H9 (cell line): ENCODE results near the gene MARS1. TPM values are rescaled to one million over a fixed set of nuclear protein-coding genes. Genes with fewer than 3 reads are reported as not detected.
A peak's percentile ranks its signal among the peaks of the same experiment; 100 is the strongest.

Source experiments
- DNase-seq: peaks from one replicate; pipeline ENCODE4 v3.0.0-alpha.2; 2017
- H2AFZ ChIP-seq: one replicate; pipeline ENCODE4 v1.6.1; 2013; ENCODE audit warnings: mild to moderate bottlenecking, low read length, control low read depth, moderate library complexity
- H2AK5ac ChIP-seq: 2 replicates; pipeline ENCODE4 v1.6.1; 2013; ENCODE audit warnings: low read length, control low read depth, mixed read lengths; ENCODE audit not compliant: insufficient read length
- H2BK120ac ChIP-seq: one replicate; pipeline ENCODE4 v1.6.1; 2013; ENCODE audit warnings: low read depth, mild to moderate bottlenecking, low read length, control low read depth, inconsistent platforms; ENCODE audit not compliant: poor library complexity, severe bottlenecking
- H2BK12ac ChIP-seq: 2 replicates; pipeline ENCODE4 v1.6.1; 2013; ENCODE audit warnings: low read length, control low read depth, mixed read lengths, low read depth; ENCODE audit not compliant: insufficient read length
- H2BK15ac ChIP-seq: 2 replicates; pipeline ENCODE4 v1.6.1; 2013; ENCODE audit warnings: low read depth, low read length, control low read depth
- H2BK20ac ChIP-seq: one replicate; pipeline ENCODE4 v1.6.1; 2013; ENCODE audit warnings: low read depth, mild to moderate bottlenecking, low read length, control low read depth, inconsistent platforms; ENCODE audit not compliant: poor library complexity, severe bottlenecking
- H2BK5ac ChIP-seq: 2 replicates; pipeline ENCODE4 v1.6.1; 2013; ENCODE audit warnings: low read length, control low read depth, mixed read lengths; ENCODE audit not compliant: insufficient read length
- H3K14ac ChIP-seq: 2 replicates; pipeline ENCODE4 v1.6.1; 2013; ENCODE audit warnings: low read length, control low read depth; ENCODE audit not compliant: insufficient read depth
- H3K18ac ChIP-seq: 2 replicates; pipeline ENCODE4 v1.6.1; 2013; ENCODE audit warnings: low read depth, mild to moderate bottlenecking, mixed read lengths, low read length, control low read depth; ENCODE audit not compliant: insufficient read length
- H3K23ac ChIP-seq: 2 replicates; pipeline ENCODE4 v1.6.1; 2013; ENCODE audit warnings: low read length, control low read depth, mixed read lengths, low read depth; ENCODE audit not compliant: insufficient read length
- H3K23me2 ChIP-seq: 2 replicates; pipeline ENCODE4 v1.6.1; 2013; ENCODE audit warnings: low read depth, mild to moderate bottlenecking, mixed read lengths, low read length, control low read depth; ENCODE audit not compliant: insufficient read length, poor library complexity, severe bottlenecking
- H3K27ac ChIP-seq: 2 replicates; pipeline ENCODE4 v1.5.1; 2013; ENCODE audit warnings: low read length, control low read depth, mixed read lengths, low read depth; ENCODE audit not compliant: insufficient read length
- H3K27me3 ChIP-seq: 2 replicates; pipeline ENCODE4 v1.6.1; 2013; ENCODE audit warnings: low read length, control low read depth, inconsistent platforms; ENCODE audit not compliant: insufficient read depth
- H3K4ac ChIP-seq: 2 replicates; pipeline ENCODE4 v1.6.1; 2013; ENCODE audit warnings: low read depth, mild to moderate bottlenecking, control low read depth, inconsistent platforms, low read length, moderate library complexity
- H3K4me1 ChIP-seq: 2 replicates; pipeline ENCODE4 v1.6.1; 2013; ENCODE audit warnings: low read length, control low read depth, inconsistent platforms; ENCODE audit not compliant: insufficient read depth
- H3K4me2 ChIP-seq: 2 replicates; pipeline ENCODE4 v1.6.1; 2013; ENCODE audit warnings: low read length, control low read depth, mixed read lengths; ENCODE audit not compliant: insufficient read length, insufficient read depth
- H3K56ac ChIP-seq: 2 replicates; pipeline ENCODE4 v1.6.1; 2013; ENCODE audit warnings: low read depth, mild to moderate bottlenecking, mixed read lengths, low read length, control low read depth; ENCODE audit not compliant: insufficient read length
- H3K79me1 ChIP-seq: 2 replicates; pipeline ENCODE4 v1.6.1; 2013; ENCODE audit warnings: low read depth, mild to moderate bottlenecking, moderate library complexity, low read length, control low read depth, inconsistent platforms; ENCODE audit not compliant: insufficient read depth, poor library complexity, severe bottlenecking
- H3K79me2 ChIP-seq: 2 replicates; pipeline ENCODE4 v1.6.1; 2013; ENCODE audit warnings: low read length, control low read depth, inconsistent platforms; ENCODE audit not compliant: insufficient read depth
- H3K9ac ChIP-seq: 2 replicates; pipeline ENCODE4 v1.6.1; 2013; ENCODE audit warnings: low read length, control low read depth, mixed read lengths; ENCODE audit not compliant: insufficient read length; ENCODE audit errors: extremely low read depth
- H3K9me3 ChIP-seq: one replicate; pipeline ENCODE4 v1.6.1; 2013; ENCODE audit warnings: low read depth, low read length, inconsistent platforms; ENCODE audit not compliant: control insufficient read depth
- H3T11ph ChIP-seq: one replicate; pipeline ENCODE4 v1.6.1; 2013; ENCODE audit warnings: mild to moderate bottlenecking, low read length, control low read depth, inconsistent platforms
- H4K20me1 ChIP-seq: one replicate; pipeline ENCODE4 v1.6.1; 2013; ENCODE audit not compliant: control insufficient read depth, insufficient read length, insufficient read depth
- H4K5ac ChIP-seq: 2 replicates; pipeline ENCODE4 v1.6.1; 2013; ENCODE audit warnings: low read depth, mild to moderate bottlenecking, mixed read lengths, low read length, control low read depth; ENCODE audit not compliant: insufficient read length
- H4K8ac ChIP-seq: replicated peaks from 2 replicates; pipeline ENCODE4 v1.6.1; 2013; ENCODE audit warnings: low read length, control low read depth, mixed read lengths, low read depth; ENCODE audit not compliant: insufficient read length
- H4K91ac ChIP-seq: 2 replicates; pipeline ENCODE4 v1.6.1; 2013; ENCODE audit warnings: low read depth, mild to moderate bottlenecking, moderate library complexity, mixed read lengths, low read length, control low read depth; ENCODE audit not compliant: insufficient read length
- H3K27ac Mint-ChIP-seq, 3 experiments: 2 replicates in 2 of 3; 3 replicates in 1 of 3; pipeline ENCODE4 v1.8.0; 2020 to 2021; ENCODE audit warnings: mixed read lengths in 3 of 3, mild to moderate bottlenecking in 1 of 3, moderate library complexity in 1 of 3
- H3K27me3 Mint-ChIP-seq: 2 replicates; pipeline ENCODE4 v1.8.0; 2021; ENCODE audit warnings: low read depth, mild to moderate bottlenecking, moderate library complexity, mixed read lengths
- H3K36me3 Mint-ChIP-seq, 3 experiments: 2 replicates in 2 of 3; 3 replicates in 1 of 3; pipeline ENCODE4 v1.8.0; 2020 to 2021; ENCODE audit warnings: low read depth in 3 of 3, mixed read lengths in 3 of 3; ENCODE audit not compliant: insufficient read depth in 1 of 3
- H3K4me1 Mint-ChIP-seq, 2 experiments: 2 replicates each; pipeline ENCODE4 v1.8.0; 2020; ENCODE audit warnings: mixed read lengths in 2 of 2
- H3K4me3 Mint-ChIP-seq, 2 experiments: 2 replicates in 1 of 2; 3 replicates in 1 of 2; pipeline ENCODE4 v1.8.0; 2020 to 2021; ENCODE audit warnings: mild to moderate bottlenecking in 2 of 2, mixed read lengths in 2 of 2, moderate library complexity in 1 of 2
- H3K9me3 Mint-ChIP-seq, 2 experiments: 2 replicates in 1 of 2; 3 replicates in 1 of 2; pipeline ENCODE4 v1.8.0; 2020; ENCODE audit warnings: mild to moderate bottlenecking in 2 of 2, mixed read lengths in 2 of 2, moderate library complexity in 1 of 2
- CTCF ChIP-seq: fragments of 200-600 bp; sonication (generic); conservative IDR thresholded peaks from 3 replicates; pipeline ENCODE4 v1.8.0; 2021; ENCODE audit warnings: antibody characterized with exemption, mild to moderate bottlenecking
- WGBS: extraction: QIAGEN DNeasy Blood & Tissue Kit; methylation state at CpG from one replicate; pipeline ENCODE4 v1.1.7; 2013; ENCODE audit warnings: missing lambda C conversion rate, low lambda C conversion rate, mixed read lengths; ENCODE audit not compliant: insufficient read length; ENCODE audit errors: extremely low coverage; 5-methylcytosine and 5-hydroxymethylcytosine counted together
- total RNA-seq: library from RNA; stranded (reverse); gene quantifications from 2 replicates; pipeline ENCODE4 v1.2.1, GENCODE V29; 2021

Gene MARS1
- total RNA-seq, 1 experiment from 2014 or later: 368 TPM

GRCh38 chr12:57452181-57452936 is 35.5 kb upstream of the MARS1 start:
- H2BK15ac ChIP-seq: no peak overlapping the region
- H3K27me3 ChIP-seq: no peaks in the 10 kb centered on the region
- H3K27me3 Mint-ChIP-seq: peaks cover 1% of the 10 kb centered on the region
- H3K9me3 ChIP-seq: no peaks in the 10 kb centered on the region
- H3K27ac Mint-ChIP-seq: peak overlapping the region in 1 of 3 experiments; percentile 44; a peak in 3 of 7 replicates
- no peak overlapping the region for H3K4me2 ChIP-seq
- H3K36me3 Mint-ChIP-seq: peaks cover 0 to 2% (median 0%) of the 10 kb centered on the region in 3 experiments; a peak in 2 of 7 replicates
- peaks cover 37 to 47% of the 10 kb centered on the region in 2 experiments for H3K4me1 Mint-ChIP-seq
- H3K27ac ChIP-seq: no peak overlapping the region
- H2BK20ac ChIP-seq: no peak overlapping the region
- no peak overlapping the region for H2AFZ ChIP-seq
- no peak overlapping the region for H4K5ac ChIP-seq
- no peak overlapping the region for H3K9ac ChIP-seq
- no peak overlapping the region for H2AK5ac ChIP-seq
- H4K8ac ChIP-seq: no peak overlapping the region
- peaks cover 15% of the 10 kb centered on the region for H3K23me2 ChIP-seq
- H4K91ac ChIP-seq: no peak overlapping the region
- no peak overlapping the region for H3K18ac ChIP-seq
- H3T11ph ChIP-seq: no peak overlapping the region
- no peak for DNase-seq
- H2BK120ac ChIP-seq: no peak overlapping the region
- H3K14ac ChIP-seq: no peak overlapping the region
- no peak overlapping the region for H2BK12ac ChIP-seq
- no peaks in the 10 kb centered on the region for H4K20me1 ChIP-seq
- H3K9me3 Mint-ChIP-seq: no peaks in the 10 kb centered on the region
- no peaks in the 10 kb centered on the region for H3K79me1 ChIP-seq
- H2BK5ac ChIP-seq: no peak overlapping the region
- no peak overlapping the region for H3K56ac ChIP-seq
- H3K4ac ChIP-seq: no peak overlapping the region
- H3K23ac ChIP-seq: no peak overlapping the region
- WGBS: no CpG with 5 or more reads among the region's 9 CpGs
- no peak overlapping the region; a peak in 1 of 5 replicates for H3K4me3 Mint-ChIP-seq
- H3K79me2 ChIP-seq: no peaks in the 10 kb centered on the region
- H3K4me1 ChIP-seq: no peaks in the 10 kb centered on the region; the same call in 1 of the 2 replicates
- no peak for TF ChIP-seq CTCF
